ENCODE data around the gene CAMK4.
"Not testable (repeated sequence)": the region's sequence is repeated elsewhere in the genome, so short reads cannot be mapped to it uniquely, and the experiment has no call there.

Gene CAMK4

DNA sequence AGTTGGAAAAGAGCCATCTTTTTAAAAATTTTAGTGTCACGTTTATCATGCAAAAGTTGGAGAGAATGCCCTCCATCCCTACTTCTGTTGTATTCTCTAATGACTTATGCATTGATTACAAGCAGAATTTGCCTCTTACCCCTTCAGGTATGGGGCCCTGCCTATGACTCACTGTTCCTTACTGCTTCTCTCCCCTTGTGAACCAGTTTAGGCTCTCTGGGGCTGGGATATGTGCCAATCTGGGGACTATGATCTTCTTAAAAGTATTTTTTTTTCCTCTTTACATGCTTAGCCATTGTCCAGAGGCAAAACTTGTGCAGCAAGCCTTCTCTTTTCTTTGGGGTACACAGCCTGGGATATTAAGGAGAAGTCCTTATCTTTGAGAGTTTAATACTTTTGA lies 37.4 kb downstream of the CAMK4 start:
- DNase-seq = peak; percentile 31

GRCh38 chr5:111262153-111262552 lies 38.0 kb downstream of the CAMK4 start:
- DNase-seq = no peak

- DNase-seq = no peak
Observed at GRCh38 chr5:111262815-111263214, 38.6 kb downstream of the CAMK4 start.

- DNase-seq = no peak
Observed at GRCh38 chr5:111266491-111266890, 42.3 kb downstream of the CAMK4 start.

DNA sequence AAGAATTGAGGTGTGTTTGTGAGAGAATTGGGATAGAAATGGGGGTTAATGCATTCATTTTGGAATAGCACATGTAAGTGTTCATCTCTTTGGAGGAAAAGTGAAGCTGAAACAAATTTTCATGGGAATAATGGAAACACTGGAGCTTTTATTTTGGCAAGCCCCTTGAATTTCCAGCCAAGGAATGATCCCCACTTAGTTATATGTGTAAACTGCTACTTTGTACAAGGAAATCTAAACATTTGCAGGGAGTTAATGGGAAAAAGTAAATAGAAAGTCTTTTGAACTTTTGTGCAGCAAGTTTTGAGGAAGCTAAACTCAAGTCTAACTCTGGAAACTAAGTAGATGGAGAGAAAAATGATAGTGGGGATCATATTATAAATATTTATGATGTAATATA lies 44.1 kb downstream of the CAMK4 start:
- no peak for DNase-seq

- DNase-seq = no peak
Observed at GRCh38 chr5:111271885-111272284, 47.7 kb downstream of the CAMK4 start.

DNA sequence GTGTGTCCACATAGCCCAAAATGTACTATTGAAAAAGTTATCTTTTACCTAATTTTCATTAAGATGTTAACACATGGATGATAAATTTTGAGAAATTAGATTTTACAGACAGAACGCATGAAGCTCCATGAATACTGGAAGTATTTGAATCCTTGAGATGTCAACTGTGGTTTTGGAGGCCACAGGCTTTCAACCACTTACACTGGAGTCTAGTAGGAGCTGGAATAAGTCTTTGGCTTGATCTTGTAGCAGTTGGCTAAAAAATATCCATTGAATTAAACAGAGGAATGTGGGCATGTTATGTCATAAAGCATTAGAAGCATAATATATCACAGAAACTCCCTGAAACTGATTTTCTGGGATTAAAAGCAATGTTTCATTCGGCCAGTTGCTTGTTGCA lies 52.9 kb downstream of the CAMK4 start:
- no peak for DNase-seq

DNA sequence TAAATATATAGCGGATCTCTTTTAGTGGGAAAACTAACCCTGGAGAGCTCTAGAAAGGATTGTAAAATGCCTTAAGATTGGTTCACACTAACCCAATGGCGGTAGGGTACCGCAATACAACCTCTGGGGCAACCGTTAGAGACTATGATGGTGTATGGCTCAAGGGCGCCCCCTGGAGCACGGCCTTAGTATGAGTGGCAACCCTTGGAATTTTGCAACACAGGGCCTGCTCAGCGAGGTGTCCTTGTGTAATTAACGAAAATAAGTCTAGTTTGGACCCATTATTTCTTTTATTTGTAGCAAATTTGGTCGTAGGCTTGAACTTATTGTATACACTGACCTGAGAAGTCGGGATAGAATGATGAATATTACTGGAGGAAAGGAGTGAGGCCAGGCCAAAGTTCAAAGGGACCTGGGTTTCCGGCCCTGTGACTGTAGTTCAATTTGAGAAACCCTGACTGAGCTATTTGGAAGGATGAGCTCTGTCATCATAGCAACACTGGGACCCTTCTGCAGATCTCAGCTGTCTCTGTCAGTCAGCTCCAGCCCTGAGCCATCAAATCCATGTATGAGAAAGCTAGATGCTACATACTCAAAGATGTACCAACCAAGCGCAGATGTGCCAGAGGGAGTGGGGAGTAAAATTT lies 54.8 kb downstream of the CAMK4 start:
- peak; percentile 93 for DNase-seq

GRCh38 chr5:111280282-111280951 lies 56.2 kb downstream of the CAMK4 start:
- no peak for DNase-seq

- no peak for DNase-seq
Observed at GRCh38 chr5:111282798-111283197, 58.6 kb downstream of the CAMK4 start.

GRCh38 chr5:111284825-111285224 lies 60.6 kb downstream of the CAMK4 start:
- DNase-seq = no peak

GRCh38 chr5:111294551-111294950 lies 70.4 kb downstream of the CAMK4 start:
- no peak for DNase-seq

GRCh38 chr5:111295649-111296048 lies 71.5 kb downstream of the CAMK4 start:
- no peak for DNase-seq

GRCh38 chr5:111296570-111296969 lies 72.4 kb downstream of the CAMK4 start:
- DNase-seq = no peak

DNA sequence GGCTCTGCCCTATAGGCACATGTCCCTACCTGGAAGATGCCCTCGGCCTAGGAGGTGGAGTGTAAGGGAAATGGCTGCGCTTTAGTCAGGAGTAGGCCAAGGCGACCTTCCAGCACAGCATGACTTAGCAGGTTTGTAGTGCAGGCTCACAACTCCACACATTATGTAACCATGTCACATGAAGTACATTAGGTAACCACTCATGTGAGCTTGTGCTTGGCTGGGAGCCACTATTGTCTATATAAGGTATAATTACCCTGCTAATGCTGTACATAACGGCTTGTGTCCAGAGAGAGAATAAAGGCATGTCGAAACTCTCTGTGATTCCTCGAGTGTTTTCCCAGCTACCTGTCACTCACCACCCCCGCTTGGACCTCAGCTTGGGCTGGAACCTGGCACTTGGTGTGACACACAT lies 74.9 kb downstream of the CAMK4 start:
- DNase-seq = no peak

GRCh38 chr5:111299831-111300432 lies 75.7 kb downstream of the CAMK4 start:
- DNase-seq = no peak

GRCh38 chr5:111301264-111301663 lies 77.1 kb downstream of the CAMK4 start:
- DNase-seq = no peak

GRCh38 chr5:111302043-111302442 lies 77.9 kb downstream of the CAMK4 start:
- DNase-seq = not testable (repeated sequence)

DNA sequence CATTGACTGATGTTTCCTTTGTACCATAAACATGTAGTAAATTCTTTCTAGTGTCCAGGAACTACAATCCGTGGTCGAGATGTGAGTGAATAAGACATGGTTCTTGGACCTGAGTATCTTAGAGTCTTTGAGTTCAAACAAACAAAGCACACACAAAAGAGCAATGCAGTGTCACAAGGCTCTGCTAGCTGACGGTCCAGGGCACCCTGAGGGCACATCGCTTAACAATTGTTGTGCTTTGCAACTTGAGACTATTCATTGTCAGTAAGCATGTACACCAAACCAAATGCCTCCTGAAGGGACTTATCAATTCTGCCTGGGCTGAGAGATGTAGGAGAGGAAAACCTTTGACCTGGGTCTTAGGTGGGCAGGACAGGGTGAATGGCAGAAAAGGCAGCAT lies 84.8 kb downstream of the CAMK4 start:
- DNase-seq = no peak

- no peak for DNase-seq
Observed at GRCh38 chr5:111309384-111309783, 85.2 kb downstream of the CAMK4 start.

- no peak for DNase-seq
Observed at GRCh38 chr5:111310711-111311620, 86.8 kb downstream of the CAMK4 start.

DNA sequence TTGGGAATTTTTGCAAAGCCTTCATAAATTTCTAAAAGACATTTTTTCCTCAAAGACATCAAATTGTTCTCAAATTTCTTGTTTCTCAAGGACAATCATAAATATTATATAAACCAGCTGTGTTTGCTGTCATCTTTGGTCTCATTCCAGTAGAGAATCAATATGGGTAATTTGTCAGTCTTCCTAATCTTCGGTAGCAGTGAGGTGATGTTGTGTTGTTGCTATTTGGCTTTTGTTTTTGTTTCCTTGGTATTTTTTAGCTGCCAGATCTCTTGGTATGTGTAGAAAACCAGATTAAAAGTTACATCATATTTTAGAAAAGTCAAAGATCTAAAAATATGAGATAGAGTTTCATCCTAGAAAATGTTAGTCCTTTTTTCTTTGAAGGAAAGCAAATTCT lies 87.5 kb downstream of the CAMK4 start:
- no peak for DNase-seq

DNA sequence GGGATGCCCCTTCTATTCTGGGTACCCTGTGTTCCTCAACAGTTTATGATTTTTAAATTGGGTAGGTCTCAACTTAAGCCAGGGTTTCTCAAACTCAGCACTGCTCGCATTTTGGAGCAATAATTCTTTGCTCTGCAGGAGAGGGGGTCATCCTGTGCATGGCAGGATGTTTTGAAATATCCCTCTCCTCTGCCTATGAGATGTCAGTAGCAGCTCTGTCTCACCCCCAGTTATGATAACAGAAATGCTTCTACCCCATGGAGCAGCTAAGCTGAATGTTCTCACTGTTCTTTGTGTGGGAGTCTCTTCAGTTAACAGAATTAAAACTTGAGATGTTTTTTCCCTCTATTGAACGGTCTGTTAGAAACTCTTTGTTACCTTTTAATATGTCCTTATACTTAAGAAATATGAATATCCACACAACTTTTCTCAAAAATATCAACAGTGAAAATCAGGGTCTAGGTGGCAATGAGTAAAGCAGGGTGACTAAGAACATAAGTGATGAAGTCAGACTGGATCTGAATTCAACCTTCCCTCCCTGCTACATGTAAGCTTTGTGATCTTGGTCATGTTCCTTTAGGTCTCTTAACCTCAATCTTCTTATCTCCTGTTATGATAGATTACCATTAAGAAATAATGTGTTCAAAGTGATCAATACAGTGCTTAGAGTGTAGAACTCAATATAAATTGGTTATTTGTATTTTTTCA lies 89.0 kb downstream of the CAMK4 start:
- no peak for DNase-seq
